Left ventricle myocardium inferior (tissue), 1 donor: ENCODE results near the gene CHFR. TPM values are rescaled to one million over a fixed set of nuclear protein-coding genes. Genes with fewer than 3 reads are reported as not detected.
"Not testable (repeated sequence)": the region's sequence is repeated elsewhere in the genome, so short reads cannot be mapped to it uniquely, and the experiment has no call there.

Experiments
- DNase-seq: peaks from one replicate; pipeline ENCODE4 v3.0.0-alpha.2; 2020
- H3K27ac ChIP-seq: fragments of 200-600 bp; replicated peaks from 2 replicates; pipeline ENCODE4 v1.8.0; 2021
- H3K27me3 ChIP-seq: fragments of 200-600 bp; 2 replicates; pipeline ENCODE4 v1.8.0; 2021; ENCODE audit warnings: low read depth
- H3K36me3 ChIP-seq: fragments of 200-600 bp; 2 replicates; pipeline ENCODE4 v1.8.0; 2021
- H3K4me1 ChIP-seq: fragments of 200-600 bp; 2 replicates; pipeline ENCODE4 v1.8.0; 2021
- H3K4me3 ChIP-seq: fragments of 200-600 bp; 2 replicates; pipeline ENCODE4 v1.8.0; 2021; ENCODE audit warnings: mild to moderate bottlenecking, moderate library complexity
- H3K9me3 ChIP-seq: fragments of 200-600 bp; replicated peaks from 2 replicates; pipeline ENCODE4 v1.8.0; 2021
- intact Hi-C: fragments of 100-400 bp; cut with micrococcal nuclease; formaldehyde crosslinking; loops from one replicate; pipeline ENCODE4 v1.11.0; 2022
- total RNA-seq: library from RNA; stranded (reverse); fragmentation: NEBNext Ultra II Directional; extraction: Animal tissue kit (Norgen Biotek cat#: 25700); gene quantifications from one replicate; pipeline ENCODE4 v1.2.1, GENCODE V29; 2021
- TF ChIP-seq, protein P1 (sequence below): fragments of 200-600 bp; IDR thresholded peaks from 2 replicates; pipeline ENCODE4 v1.8.0; 2021; ENCODE audit warnings: antibody characterized with exemption, mild to moderate bottlenecking, borderline replicate concordance
- donor health status: DM: no; HTN: yes; CAD: no; lungs with severe emphysema.

Gene CHFR
- total RNA-seq, 1 donor from 2014 or later, result 14.4 TPM

DNA sequence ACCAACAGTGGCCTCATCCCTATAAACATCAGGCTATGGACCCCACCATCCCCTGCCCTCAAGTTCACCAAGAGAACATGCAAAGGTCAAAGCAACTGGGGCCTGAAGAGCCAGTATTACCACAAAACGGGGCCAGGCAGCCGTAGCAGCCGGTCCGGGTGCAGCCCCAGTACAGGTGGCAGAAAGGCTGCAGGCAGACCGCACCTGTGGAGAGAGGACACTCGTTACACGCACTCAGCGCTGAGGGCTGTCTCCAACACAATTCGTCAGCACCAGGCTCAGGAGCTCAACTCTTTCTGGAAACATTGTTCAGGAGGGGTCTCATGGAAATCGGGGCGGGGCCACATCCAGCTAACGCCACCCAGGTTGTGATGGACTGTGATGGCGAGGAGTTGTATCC is 38.9 kb downstream of the CHFR start:
- TF ChIP-seq, protein P1, sequence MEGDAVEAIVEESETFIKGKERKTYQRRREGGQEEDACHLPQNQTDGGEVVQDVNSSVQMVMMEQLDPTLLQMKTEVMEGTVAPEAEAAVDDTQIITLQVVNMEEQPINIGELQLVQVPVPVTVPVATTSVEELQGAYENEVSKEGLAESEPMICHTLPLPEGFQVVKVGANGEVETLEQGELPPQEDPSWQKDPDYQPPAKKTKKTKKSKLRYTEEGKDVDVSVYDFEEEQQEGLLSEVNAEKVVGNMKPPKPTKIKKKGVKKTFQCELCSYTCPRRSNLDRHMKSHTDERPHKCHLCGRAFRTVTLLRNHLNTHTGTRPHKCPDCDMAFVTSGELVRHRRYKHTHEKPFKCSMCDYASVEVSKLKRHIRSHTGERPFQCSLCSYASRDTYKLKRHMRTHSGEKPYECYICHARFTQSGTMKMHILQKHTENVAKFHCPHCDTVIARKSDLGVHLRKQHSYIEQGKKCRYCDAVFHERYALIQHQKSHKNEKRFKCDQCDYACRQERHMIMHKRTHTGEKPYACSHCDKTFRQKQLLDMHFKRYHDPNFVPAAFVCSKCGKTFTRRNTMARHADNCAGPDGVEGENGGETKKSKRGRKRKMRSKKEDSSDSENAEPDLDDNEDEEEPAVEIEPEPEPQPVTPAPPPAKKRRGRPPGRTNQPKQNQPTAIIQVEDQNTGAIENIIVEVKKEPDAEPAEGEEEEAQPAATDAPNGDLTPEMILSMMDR, result no peak
- no peaks in the 10 kb centered on the region for H3K4me1 ChIP-seq
- no peak overlapping the region for H3K4me3 ChIP-seq
- intact Hi-C loops, result no loop called here
- H3K27me3 ChIP-seq, result no peaks in the 10 kb centered on the region
- H3K9me3 ChIP-seq, result no peaks in the 10 kb centered on the region
- no peak for DNase-seq
- no peak overlapping the region for H3K27ac ChIP-seq
- peaks cover 95% of the 10 kb centered on the region for H3K36me3 ChIP-seq

DNA sequence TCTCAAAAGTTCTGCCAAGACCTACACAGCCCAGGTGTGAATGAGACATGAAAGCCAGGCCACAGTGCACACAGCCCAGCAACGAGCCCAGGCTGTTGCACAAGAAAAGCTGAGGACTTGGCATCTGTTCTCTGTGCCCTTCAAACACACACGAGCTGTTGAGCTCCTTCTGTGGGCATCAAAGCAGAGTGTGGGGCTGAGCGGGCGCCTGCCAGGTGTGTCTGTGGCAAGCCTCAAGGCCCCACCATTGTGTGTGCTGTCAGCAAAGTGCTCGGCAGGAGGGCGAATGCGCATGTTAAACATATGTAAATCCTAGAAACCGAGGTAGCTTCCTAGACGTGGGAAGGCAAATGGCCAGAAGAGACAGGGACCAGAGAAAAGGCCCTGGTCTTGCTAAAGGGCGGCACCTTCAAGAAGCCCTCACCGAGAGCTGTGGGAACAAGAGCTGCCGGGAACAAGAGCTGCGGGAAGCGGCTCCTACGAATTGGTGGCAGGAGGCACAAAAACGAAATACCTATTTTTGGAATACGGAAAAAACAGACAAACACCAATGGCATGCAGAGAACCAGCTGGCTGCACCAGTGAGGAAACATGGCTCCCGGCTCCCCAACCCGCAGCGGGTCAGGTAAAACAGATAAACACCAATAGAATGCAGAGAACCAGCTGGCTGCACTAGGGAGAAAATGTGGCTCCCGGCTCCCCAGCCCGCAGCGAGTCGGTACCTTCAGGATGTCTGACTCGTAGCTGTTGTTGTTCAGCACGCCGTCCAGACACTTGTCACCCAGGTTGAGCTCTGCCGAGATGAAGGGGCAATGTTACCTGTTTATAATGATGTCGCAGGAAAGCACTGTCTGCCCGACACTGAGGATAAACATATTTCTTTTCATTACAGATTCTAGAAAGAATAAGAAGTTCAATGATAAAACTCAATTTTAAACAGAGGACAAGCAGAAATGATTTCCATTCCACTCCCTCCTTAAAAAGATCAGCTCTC is 39.7 kb downstream of the CHFR start:
- TF ChIP-seq, protein P1, result no peak

DNA sequence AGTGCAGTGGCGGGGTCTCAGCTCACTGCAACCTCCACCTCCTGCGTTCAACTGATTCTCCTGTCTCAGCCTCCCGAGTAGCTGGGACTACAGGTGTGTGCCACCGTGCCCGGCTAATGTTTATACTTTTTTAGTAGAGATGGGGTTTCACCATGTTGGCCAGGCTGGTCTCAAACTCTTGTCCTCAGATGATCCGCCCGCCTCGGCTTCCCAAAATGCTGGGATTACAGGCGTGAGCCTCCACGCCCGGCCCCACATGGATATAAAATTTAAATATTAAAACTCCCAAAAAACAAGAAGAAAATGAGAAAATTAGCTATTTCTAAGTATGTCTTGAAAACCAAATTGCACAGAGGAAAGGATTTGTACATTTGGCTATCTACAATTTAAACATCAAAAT is 42.7 kb downstream of the CHFR start:
- DNase-seq, H3K4me3 ChIP-seq, H3K27me3 ChIP-seq, H3K27ac ChIP-seq, H3K9me3 ChIP-seq, H3K4me1 ChIP-seq, intact Hi-C loops: not testable (repeated sequence)
- peaks cover 96% of the 10 kb centered on the region for H3K36me3 ChIP-seq

More for the DNA sequence above, 39.7 kb downstream of the CHFR start:
- H3K36me3 ChIP-seq, result peaks cover 95% of the 10 kb centered on the region
- H3K4me1 ChIP-seq, result no peaks in the 10 kb centered on the region
- intact Hi-C loops, result no loop called here
- DNase-seq, result no peak
- no peak overlapping the region for H3K4me3 ChIP-seq
- H3K27me3 ChIP-seq, result no peaks in the 10 kb centered on the region
- H3K27ac ChIP-seq, result no peak overlapping the region
- no peaks in the 10 kb centered on the region for H3K9me3 ChIP-seq

DNA sequence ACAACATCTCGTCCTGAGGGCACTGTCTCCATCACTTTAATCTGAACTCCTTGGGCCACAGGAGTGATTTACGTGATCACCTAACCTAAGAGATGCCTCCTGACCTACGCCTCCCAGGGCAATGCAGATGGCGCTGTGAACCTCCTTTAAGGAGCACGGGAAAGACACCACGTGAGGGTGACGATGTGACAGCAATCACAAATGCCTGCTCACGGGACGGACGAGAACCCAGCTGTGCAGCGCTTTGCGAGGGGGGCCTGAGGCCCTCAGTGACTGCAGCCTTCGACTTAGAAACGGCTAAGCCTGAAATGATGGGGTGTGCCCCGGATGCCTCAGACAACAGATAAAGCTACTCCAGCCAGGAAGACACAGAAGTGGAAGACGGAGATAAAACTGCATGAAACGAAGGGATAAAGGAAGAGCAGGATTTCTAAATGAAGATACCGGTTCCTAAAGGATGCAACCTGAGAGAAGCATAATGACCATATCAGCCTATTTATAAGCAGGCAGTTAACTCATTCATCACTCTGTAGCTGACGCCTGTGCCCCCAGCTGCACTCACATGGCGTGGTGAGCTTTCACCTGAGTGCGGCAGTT is 44.9 kb downstream of the CHFR start:
- H3K4me1 ChIP-seq, result no peaks in the 10 kb centered on the region
- no peaks in the 10 kb centered on the region for H3K9me3 ChIP-seq
- H3K4me3 ChIP-seq, result no peak overlapping the region
- TF ChIP-seq, protein P1, result no peak
- H3K27ac ChIP-seq, result no peak overlapping the region
- H3K27me3 ChIP-seq, result no peaks in the 10 kb centered on the region
- H3K36me3 ChIP-seq, result peaks cover 75% of the 10 kb centered on the region
- no peak for DNase-seq
- intact Hi-C loops, result no loop called here

DNA sequence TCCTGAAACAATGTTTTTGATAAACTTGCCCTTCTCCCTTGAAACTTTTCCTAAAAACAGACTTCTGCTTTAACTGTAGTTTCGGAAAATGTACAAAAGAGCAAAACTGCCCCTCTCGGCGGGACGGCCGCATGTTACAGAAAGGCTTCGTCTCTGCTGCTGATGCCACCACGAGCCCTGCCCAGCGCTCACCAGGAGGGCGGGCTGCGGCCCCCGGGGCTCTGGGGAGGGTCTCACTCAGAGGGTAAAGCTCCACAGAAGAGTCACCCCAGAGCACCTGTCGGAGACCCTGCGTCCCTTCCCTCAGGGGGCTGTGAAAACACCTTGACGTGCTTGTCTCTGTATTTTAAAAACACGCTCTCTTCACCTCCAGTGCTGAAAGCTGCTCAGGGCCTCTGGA is 46.3 kb downstream of the CHFR start:
- Histone ChIP-seq H3K4me1 (no peaks in the 10 kb centered on the region), H3K4me3 (no peak overlapping the region), H3K36me3 (peaks cover 62% of the 10 kb centered on the region), H3K27me3 (no peaks in the 10 kb centered on the region), H3K9me3 (no peaks in the 10 kb centered on the region), H3K27ac (no peak overlapping the region)
- intact Hi-C loops, result no loop called here
- no peak for DNase-seq
- TF ChIP-seq, protein P1, result no peak

DNA sequence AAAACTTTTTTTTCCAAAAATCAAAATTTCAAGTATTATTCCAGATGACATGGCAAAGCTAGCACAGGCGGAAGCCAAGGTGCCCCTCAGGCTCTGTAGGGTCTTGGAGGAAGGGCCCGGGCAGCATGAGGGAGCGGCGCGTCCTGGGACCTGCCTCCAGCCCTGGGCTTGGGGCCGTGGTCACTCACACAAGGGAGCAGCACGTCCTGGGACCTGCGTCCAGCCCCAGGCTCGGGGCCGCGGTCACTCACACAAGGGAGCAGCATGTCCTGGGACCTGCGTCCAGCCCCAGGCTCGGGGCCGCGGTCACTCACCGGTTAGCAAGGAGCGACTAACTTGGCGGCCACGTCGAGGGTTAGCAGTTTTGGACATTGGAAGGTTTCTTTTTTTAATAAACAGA is 46.9 kb downstream of the CHFR start:
- Histone ChIP-seq H3K9me3 (no peaks in the 10 kb centered on the region), H3K4me1 (no peaks in the 10 kb centered on the region), H3K27me3 (no peaks in the 10 kb centered on the region), H3K4me3 (no peak overlapping the region), H3K27ac (no peak overlapping the region), H3K36me3 (peaks cover 56% of the 10 kb centered on the region)
- TF ChIP-seq, protein P1, result no peak
- no peak for DNase-seq
- intact Hi-C loops, result no loop called here
